Measurements from ENCODE around the gene ZNF260. TPM values are rescaled to one million over a fixed set of nuclear protein-coding genes. Genes with fewer than 3 reads are reported as not detected.

The ZNF260 gene
- total RNA-seq, 6 donors from 2014 or later: 2.1 to 18.1 (median 5.9) TPM

DNA sequence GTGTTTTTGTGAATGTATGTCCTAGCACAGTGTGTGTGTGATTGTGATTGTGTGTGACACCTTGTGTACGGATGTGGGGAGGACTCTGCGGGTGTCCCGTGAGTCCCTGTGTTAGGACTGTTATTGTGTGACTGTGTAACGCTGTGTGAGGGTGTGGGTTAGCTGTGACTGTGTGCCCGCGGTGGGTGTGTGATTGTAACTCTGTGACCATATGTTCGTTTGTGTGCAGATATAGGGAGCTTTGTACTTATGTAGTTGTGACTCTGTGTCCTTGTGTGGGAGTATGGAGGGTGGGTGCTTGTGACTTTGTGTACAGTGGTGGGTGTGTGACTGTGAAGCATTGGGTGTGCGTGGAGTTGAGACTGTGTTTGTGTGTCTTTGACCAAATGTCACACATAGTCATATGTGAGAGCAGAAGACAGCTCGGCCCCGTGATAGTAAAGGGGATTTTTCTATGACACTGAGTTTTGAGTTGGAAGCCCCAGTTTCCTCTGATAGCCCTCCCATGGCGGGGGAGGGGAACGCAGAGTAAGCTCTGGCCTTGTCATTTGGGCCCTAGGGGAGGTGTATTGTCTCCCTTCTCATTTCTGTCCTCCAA lies 949 bp upstream of the ZNF260 start:
- H3K4me1 ChIP-seq: peaks cover 13 to 26% (median 16%) of the 10 kb centered on the region in 4 donors
- H3K27ac ChIP-seq: peak overlapping the region; percentile 76 to 95 (median 92)
- peaks cover 20 to 49% (median 45%) of the 10 kb centered on the region in 4 donors for H3K9me3 ChIP-seq
- WGBS, 2 donors: 14 to 21% methylated on average over 11 to 12 of the region's 12 CpGs
- no peak for DNase-seq
- H3K27me3 ChIP-seq: no peaks in the 10 kb centered on the region
- TF ChIP-seq CTCF (IDR thresholded peaks at IDR 0.05): no peak
- TF ChIP-seq POLR2AphosphoS5 (IDR thresholded peaks at IDR 0.05): no peak
- no peak for TF ChIP-seq EP300 (IDR thresholded peaks at IDR 0.05)
- no peak for TF ChIP-seq POLR2A (IDR thresholded peaks at IDR 0.05)
- H3K36me3 ChIP-seq: peaks cover 2 to 15% (median 10%) of the 10 kb centered on the region in 4 donors
- ATAC-seq (ENCODE audit: low FRiP score in 2 of 2): peak; percentile 17 to 47
- H3K4me3 ChIP-seq: peak overlapping the region; percentile 57 to 63 (median 62)

GRCh38 chr19:36527873-36528193 lies 238 bp downstream of the ZNF260 start:
- Histone ChIP-seq H3K27me3 (no peaks in the 10 kb centered on the region), H3K4me3 (peak overlapping the region; percentile 57 to 63 (median 62)), H3K27ac (peak overlapping the region; percentile 76 to 95 (median 92)), H3K9me3 (peaks cover 15 to 50% (median 47%) of the 10 kb centered on the region in 4 donors), H3K4me1 (peaks cover 13 to 26% (median 16%) of the 10 kb centered on the region in 4 donors), H3K36me3 (peaks cover 2 to 24% (median 19%) of the 10 kb centered on the region in 4 donors)
- no peak for TF ChIP-seq EP300 (IDR thresholded peaks at IDR 0.05)
- TF ChIP-seq POLR2A (IDR thresholded peaks at IDR 0.05): no peak
- no peak for TF ChIP-seq POLR2AphosphoS5 (IDR thresholded peaks at IDR 0.05)
- TF ChIP-seq CTCF (IDR thresholded peaks at IDR 0.05): no peak
- DNase-seq (no peak), ATAC-seq (ENCODE audit: low FRiP score in 2 of 2) (no peak)
- 1 to 2% methylated on average over 12 to 13 of the region's 13 CpGs for WGBS, 2 donors

DNA sequence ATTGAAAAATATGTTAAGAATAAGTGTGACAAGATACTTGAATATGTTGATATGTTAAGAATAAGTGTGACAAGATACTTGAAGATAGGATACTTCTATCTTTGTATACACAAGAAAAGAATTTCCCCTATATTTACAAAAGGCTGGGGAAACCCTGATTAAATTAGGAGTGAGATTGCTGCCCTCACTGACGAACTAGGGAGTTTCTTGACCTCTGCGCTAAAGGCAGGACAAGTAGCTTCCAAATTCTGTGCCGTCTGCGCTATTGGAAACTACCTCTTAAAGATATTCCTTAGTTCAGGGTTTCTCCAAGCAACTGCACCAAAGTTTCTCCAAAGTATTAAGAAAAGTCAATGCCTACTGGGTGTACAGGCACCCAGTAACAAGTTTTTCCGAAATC lies 730 bp downstream of the ZNF260 start:
- no peak for ATAC-seq (ENCODE audit: low FRiP score in 2 of 2)
- DNase-seq: no peak
- Histone ChIP-seq H3K4me1 (peaks cover 13 to 26% (median 16%) of the 10 kb centered on the region in 4 donors), H3K27me3 (no peaks in the 10 kb centered on the region), H3K4me3 (peak overlapping the region; percentile 57 to 63 (median 62)), H3K36me3 (peaks cover 2 to 29% (median 23%) of the 10 kb centered on the region in 4 donors), H3K9me3 (peaks cover 18 to 51% (median 47%) of the 10 kb centered on the region in 4 donors), H3K27ac (peak overlapping the region in 2 of 4 donors; percentile 76 to 93)
- WGBS, 2 donors: 10 to 19% methylated on average over 5 of the region's 5 CpGs
- no peak for TF ChIP-seq CTCF (IDR thresholded peaks at IDR 0.05)
- TF ChIP-seq EP300 (IDR thresholded peaks at IDR 0.05): no peak
- no peak for TF ChIP-seq POLR2A (IDR thresholded peaks at IDR 0.05)
- TF ChIP-seq POLR2AphosphoS5 (IDR thresholded peaks at IDR 0.05): no peak

GRCh38 chr19:36526581-36526980 lies 1.5 kb downstream of the ZNF260 start:
- ATAC-seq (ENCODE audit: low FRiP score in 2 of 2): no peak
- H3K4me3 ChIP-seq: peak overlapping the region in 1 of 4 donors; percentile 63
- H3K27me3 ChIP-seq: no peaks in the 10 kb centered on the region
- peaks cover 13 to 26% (median 16%) of the 10 kb centered on the region in 4 donors for H3K4me1 ChIP-seq
- TF ChIP-seq POLR2AphosphoS5 (IDR thresholded peaks at IDR 0.05): no peak
- TF ChIP-seq POLR2A (IDR thresholded peaks at IDR 0.05): no peak
- no peak for TF ChIP-seq EP300 (IDR thresholded peaks at IDR 0.05)
- no peak for TF ChIP-seq CTCF (IDR thresholded peaks at IDR 0.05)
- DNase-seq: no peak
- H3K36me3 ChIP-seq: peaks cover 2 to 37% (median 30%) of the 10 kb centered on the region in 4 donors
- 87 to 90% methylated on average over 5 of the region's 5 CpGs for WGBS, 2 donors
- H3K27ac ChIP-seq: no peak overlapping the region
- peaks cover 25 to 52% (median 48%) of the 10 kb centered on the region in 4 donors for H3K9me3 ChIP-seq

GRCh38 chr19:36524617-36525016 lies 3.5 kb downstream of the ZNF260 start:
- Histone ChIP-seq H3K27me3 (no peaks in the 10 kb centered on the region), H3K4me1 (peaks cover 13 to 26% (median 16%) of the 10 kb centered on the region in 4 donors), H3K27ac (no peak overlapping the region), H3K9me3 (peaks cover 45 to 64% (median 60%) of the 10 kb centered on the region in 4 donors), H3K36me3 (peaks cover 7 to 56% (median 44%) of the 10 kb centered on the region in 4 donors), H3K4me3 (no peak overlapping the region)
- ATAC-seq (ENCODE audit: low FRiP score in 2 of 2): no peak
- no peak for DNase-seq
- 89 to 100% methylated on average over 4 of the region's 4 CpGs for WGBS, 2 donors
- TF ChIP-seq POLR2AphosphoS5 (IDR thresholded peaks at IDR 0.05) (no peak), CTCF (IDR thresholded peaks at IDR 0.05) (no peak), EP300 (IDR thresholded peaks at IDR 0.05) (no peak), POLR2A (IDR thresholded peaks at IDR 0.05) (no peak)

Measured in upper lobe of left lung (tissue), 6 donors.